HG03066 (cell line): ENCODE results near the gene SEMA3F.

ENCODE experiments used
- ATAC-seq: cut with Tn5 transposase; IDR thresholded peaks from one replicate; pipeline ENCODE4 v1.9.1; 2021; ENCODE audit warnings: low read depth; ENCODE audit not compliant: unreplicated experiment

SEMA3F gene

GRCh38 chr3:50169232-50169832 is 14.2 kb downstream of the SEMA3F start:
- ATAC-seq, result no peak

- ATAC-seq, result no peak
Measured at GRCh38 chr3:50169858-50170257, 14.7 kb downstream of the SEMA3F start.

GRCh38 chr3:50170689-50171088 is 15.6 kb downstream of the SEMA3F start:
- no peak for ATAC-seq

GRCh38 chr3:50171540-50172301 is 16.6 kb downstream of the SEMA3F start:
- ATAC-seq, result no peak

- ATAC-seq, result no peak
Measured at GRCh38 chr3:50172626-50173220, 17.6 kb downstream of the SEMA3F start.

GRCh38 chr3:50173685-50174516 is 18.8 kb downstream of the SEMA3F start:
- ATAC-seq, result no peak

- ATAC-seq, result no peak
Measured at GRCh38 chr3:50174517-50174895, 19.4 kb downstream of the SEMA3F start.

- no peak for ATAC-seq
Measured at GRCh38 chr3:50174947-50175524, 19.9 kb downstream of the SEMA3F start.

- no peak for ATAC-seq
Measured at GRCh38 chr3:50177346-50177745, 22.2 kb downstream of the SEMA3F start.

- ATAC-seq, result no peak
Measured at GRCh38 chr3:50179710-50180109, 24.6 kb downstream of the SEMA3F start.

GRCh38 chr3:50181985-50182384 is 26.9 kb downstream of the SEMA3F start:
- no peak for ATAC-seq

GRCh38 chr3:50182533-50183099 is 27.5 kb downstream of the SEMA3F start:
- no peak for ATAC-seq

GRCh38 chr3:50183755-50184154 is 28.6 kb downstream of the SEMA3F start:
- no peak for ATAC-seq

GRCh38 chr3:50184242-50184978 is 29.3 kb downstream of the SEMA3F start:
- ATAC-seq, result no peak

- ATAC-seq, result no peak
Measured at GRCh38 chr3:50185230-50185629, 30.1 kb downstream of the SEMA3F start.

- no peak for ATAC-seq
Measured at GRCh38 chr3:50186096-50186495, 31.0 kb downstream of the SEMA3F start.

GRCh38 chr3:50187750-50188149 is 32.6 kb downstream of the SEMA3F start:
- no peak for ATAC-seq

- no peak for ATAC-seq
Measured at GRCh38 chr3:50189274-50189673, 34.1 kb downstream of the SEMA3F start.

- ATAC-seq, result no peak
Measured at GRCh38 chr3:50189989-50190388, 34.9 kb downstream of the SEMA3F start.
